H1 (cell line): ENCODE results near the gene LIMK2. TPM values are rescaled to one million over a fixed set of nuclear protein-coding genes. Genes with fewer than 3 reads are reported as not detected.

Experiments
- EP300 ChIP-seq, 2 experiments: IDR thresholded peaks; 1 replicate in 1 of 2; 2 replicates in 1 of 2; pipeline ENCODE4 v1.6.1; 2011 to 2012; ENCODE audit warnings: low read depth in 2 of 2, low read length in 2 of 2, mild to moderate bottlenecking in 2 of 2, borderline replicate concordance in 1 of 2, inconsistent platforms in 1 of 2, moderate library complexity in 1 of 2
- GABPA ChIP-seq: IDR thresholded peaks from 2 replicates; pipeline ENCODE4 v1.6.1; 2011; ENCODE audit warnings: mild to moderate bottlenecking, low read length, moderate library complexity, borderline replicate concordance; ENCODE audit not compliant: insufficient read depth
- GTF2F1 ChIP-seq: IDR thresholded peaks from 2 replicates; pipeline ENCODE4 v1.6.1; 2012; ENCODE audit warnings: low read depth, low read length, improper control_type of control experiment, borderline replicate concordance
- HDAC2 ChIP-seq, 2 experiments: fragments of 300-600 bp in 1 of 2; sonication (generic) in 1 of 2; IDR thresholded peaks; 2 replicates each; pipeline ENCODE4 v1.6.1; 2011 to 2012; ENCODE audit warnings: low read depth in 2 of 2, low read length in 2 of 2, mild to moderate bottlenecking in 2 of 2, moderate library complexity in 2 of 2, borderline replicate concordance in 1 of 2, inconsistent platforms in 1 of 2
- TAF1 ChIP-seq: IDR thresholded peaks from 2 replicates; pipeline ENCODE4 v1.6.1; 2011; ENCODE audit warnings: mild to moderate bottlenecking, low read depth, low read length
- polyA plus RNA-seq, 7 experiments: library from polyadenylated mRNA; depleted of rRNA in 3 of 7; stranded (reverse) in 5 of 7; unstranded in 2 of 7; fragments of >200 nt in 5 of 7; fragments of 200-250 nt in 2 of 7; gene quantifications; 1 replicate in 5 of 7; 2 replicates in 1 of 7; 4 replicates in 1 of 7; pipeline versions ENCODE4 v1.2.1 to v1.2.3, GENCODE V29; 2011 to 2013; ENCODE audit warnings: missing spikeins in 2 of 7, mixed read lengths in 2 of 7
- total RNA-seq: library from RNA; stranded (reverse); fragmentation: NEBNext Ultra II Directional; extraction: Animal tissue kit (Norgen Biotek cat#: 25700); gene quantifications from 2 replicates; pipeline ENCODE4 v1.2.1, GENCODE V29; 2021
- TF ChIP-seq, protein P1 (sequence below): fragments of 300-600 bp; sonication (generic); IDR thresholded peaks from 2 replicates; pipeline ENCODE4 v1.7.1; 2012; ENCODE audit warnings: low read length, moderate library complexity, mild to moderate bottlenecking, inconsistent platforms; ENCODE audit not compliant: insufficient replicate concordance
- TF ChIP-seq, protein P2 (sequence below): IDR thresholded peaks from 2 replicates; pipeline ENCODE4 v1.6.1; 2012; ENCODE audit warnings: inconsistent platforms

Gene LIMK2
- total and polyA plus RNA-seq, 2 of the 8 experiments (the other 6 are each of a cell fraction or from before 2014, with no cell fraction given): 13.2 to 37.6 TPM

DNA sequence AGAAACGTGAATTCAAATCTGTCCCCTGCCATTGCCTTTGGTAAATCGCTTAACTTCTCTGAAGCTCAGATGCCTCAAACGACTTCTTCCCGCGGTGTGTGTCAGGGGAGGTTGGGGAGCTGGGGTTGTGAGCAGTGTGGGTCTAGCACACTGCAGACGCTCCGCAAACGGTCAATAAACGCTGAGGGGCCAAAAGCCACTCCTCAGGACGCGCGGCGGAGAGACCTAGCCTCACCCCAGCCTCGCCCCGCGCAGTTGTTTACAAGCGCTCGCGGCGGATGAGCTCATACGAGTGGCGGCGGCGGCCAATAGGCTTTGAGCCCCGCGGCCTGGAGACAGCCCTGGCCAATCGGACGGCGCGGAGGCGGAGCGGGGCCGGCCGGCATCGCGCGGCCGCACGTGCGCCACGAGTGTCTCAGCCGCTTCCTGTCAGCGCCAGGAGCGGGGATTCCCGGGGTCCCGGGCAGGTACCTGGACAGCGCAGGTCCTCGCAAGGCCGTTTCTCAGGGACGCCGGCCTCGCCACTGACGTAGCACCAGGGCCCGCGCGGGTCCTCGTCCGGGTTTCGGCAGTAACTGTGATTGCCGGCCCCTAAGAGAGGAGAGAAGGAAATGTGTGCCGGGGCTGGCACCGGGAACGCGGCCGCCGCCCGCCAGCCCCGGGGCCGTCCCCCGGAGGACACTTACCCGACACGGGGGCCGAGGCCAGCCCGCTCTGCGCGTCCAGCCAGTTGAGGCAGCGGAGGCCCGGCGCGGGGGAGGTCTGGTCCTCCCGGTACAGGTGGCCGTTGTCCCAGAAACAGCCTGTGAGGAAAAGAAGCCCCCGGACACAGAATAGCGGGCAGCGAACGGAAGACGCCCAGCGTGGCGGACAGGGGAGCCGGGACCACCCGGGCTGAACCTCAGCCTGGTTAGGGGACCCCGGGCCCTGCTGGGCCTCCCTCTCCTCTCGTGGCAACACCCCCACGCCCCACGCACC lies 78.7 kb downstream of the LIMK2 start (continued):
- TF ChIP-seq, protein P1, sequence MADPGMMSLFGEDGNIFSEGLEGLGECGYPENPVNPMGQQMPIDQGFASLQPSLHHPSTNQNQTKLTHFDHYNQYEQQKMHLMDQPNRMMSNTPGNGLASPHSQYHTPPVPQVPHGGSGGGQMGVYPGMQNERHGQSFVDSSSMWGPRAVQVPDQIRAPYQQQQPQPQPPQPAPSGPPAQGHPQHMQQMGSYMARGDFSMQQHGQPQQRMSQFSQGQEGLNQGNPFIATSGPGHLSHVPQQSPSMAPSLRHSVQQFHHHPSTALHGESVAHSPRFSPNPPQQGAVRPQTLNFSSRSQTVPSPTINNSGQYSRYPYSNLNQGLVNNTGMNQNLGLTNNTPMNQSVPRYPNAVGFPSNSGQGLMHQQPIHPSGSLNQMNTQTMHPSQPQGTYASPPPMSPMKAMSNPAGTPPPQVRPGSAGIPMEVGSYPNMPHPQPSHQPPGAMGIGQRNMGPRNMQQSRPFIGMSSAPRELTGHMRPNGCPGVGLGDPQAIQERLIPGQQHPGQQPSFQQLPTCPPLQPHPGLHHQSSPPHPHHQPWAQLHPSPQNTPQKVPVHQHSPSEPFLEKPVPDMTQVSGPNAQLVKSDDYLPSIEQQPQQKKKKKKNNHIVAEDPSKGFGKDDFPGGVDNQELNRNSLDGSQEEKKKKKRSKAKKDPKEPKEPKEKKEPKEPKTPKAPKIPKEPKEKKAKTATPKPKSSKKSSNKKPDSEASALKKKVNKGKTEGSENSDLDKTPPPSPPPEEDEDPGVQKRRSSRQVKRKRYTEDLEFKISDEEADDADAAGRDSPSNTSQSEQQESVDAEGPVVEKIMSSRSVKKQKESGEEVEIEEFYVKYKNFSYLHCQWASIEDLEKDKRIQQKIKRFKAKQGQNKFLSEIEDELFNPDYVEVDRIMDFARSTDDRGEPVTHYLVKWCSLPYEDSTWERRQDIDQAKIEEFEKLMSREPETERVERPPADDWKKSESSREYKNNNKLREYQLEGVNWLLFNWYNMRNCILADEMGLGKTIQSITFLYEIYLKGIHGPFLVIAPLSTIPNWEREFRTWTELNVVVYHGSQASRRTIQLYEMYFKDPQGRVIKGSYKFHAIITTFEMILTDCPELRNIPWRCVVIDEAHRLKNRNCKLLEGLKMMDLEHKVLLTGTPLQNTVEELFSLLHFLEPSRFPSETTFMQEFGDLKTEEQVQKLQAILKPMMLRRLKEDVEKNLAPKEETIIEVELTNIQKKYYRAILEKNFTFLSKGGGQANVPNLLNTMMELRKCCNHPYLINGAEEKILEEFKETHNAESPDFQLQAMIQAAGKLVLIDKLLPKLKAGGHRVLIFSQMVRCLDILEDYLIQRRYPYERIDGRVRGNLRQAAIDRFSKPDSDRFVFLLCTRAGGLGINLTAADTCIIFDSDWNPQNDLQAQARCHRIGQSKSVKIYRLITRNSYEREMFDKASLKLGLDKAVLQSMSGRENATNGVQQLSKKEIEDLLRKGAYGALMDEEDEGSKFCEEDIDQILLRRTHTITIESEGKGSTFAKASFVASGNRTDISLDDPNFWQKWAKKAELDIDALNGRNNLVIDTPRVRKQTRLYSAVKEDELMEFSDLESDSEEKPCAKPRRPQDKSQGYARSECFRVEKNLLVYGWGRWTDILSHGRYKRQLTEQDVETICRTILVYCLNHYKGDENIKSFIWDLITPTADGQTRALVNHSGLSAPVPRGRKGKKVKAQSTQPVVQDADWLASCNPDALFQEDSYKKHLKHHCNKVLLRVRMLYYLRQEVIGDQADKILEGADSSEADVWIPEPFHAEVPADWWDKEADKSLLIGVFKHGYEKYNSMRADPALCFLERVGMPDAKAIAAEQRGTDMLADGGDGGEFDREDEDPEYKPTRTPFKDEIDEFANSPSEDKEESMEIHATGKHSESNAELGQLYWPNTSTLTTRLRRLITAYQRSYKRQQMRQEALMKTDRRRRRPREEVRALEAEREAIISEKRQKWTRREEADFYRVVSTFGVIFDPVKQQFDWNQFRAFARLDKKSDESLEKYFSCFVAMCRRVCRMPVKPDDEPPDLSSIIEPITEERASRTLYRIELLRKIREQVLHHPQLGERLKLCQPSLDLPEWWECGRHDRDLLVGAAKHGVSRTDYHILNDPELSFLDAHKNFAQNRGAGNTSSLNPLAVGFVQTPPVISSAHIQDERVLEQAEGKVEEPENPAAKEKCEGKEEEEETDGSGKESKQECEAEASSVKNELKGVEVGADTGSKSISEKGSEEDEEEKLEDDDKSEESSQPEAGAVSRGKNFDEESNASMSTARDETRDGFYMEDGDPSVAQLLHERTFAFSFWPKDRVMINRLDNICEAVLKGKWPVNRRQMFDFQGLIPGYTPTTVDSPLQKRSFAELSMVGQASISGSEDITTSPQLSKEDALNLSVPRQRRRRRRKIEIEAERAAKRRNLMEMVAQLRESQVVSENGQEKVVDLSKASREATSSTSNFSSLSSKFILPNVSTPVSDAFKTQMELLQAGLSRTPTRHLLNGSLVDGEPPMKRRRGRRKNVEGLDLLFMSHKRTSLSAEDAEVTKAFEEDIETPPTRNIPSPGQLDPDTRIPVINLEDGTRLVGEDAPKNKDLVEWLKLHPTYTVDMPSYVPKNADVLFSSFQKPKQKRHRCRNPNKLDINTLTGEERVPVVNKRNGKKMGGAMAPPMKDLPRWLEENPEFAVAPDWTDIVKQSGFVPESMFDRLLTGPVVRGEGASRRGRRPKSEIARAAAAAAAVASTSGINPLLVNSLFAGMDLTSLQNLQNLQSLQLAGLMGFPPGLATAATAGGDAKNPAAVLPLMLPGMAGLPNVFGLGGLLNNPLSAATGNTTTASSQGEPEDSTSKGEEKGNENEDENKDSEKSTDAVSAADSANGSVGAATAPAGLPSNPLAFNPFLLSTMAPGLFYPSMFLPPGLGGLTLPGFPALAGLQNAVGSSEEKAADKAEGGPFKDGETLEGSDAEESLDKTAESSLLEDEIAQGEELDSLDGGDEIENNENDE: no peak
- TF ChIP-seq, protein P2, sequence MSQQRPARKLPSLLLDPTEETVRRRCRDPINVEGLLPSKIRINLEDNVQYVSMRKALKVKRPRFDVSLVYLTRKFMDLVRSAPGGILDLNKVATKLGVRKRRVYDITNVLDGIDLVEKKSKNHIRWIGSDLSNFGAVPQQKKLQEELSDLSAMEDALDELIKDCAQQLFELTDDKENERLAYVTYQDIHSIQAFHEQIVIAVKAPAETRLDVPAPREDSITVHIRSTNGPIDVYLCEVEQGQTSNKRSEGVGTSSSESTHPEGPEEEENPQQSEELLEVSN: peak; percentile 97
- TF ChIP-seq GTF2F1 (no peak), GABPA (0 out of 2 replicates have a peak, but pooled peaks have one; percentile 43), TAF1 (peak; percentile 65; the same call in 1 of the 2 replicates), HDAC2 (IDR thresholded peaks at IDR 0.05; ENCODE audit: borderline replicate concordance in 1 of 2, low read depth in 2 of 2, low read length in 2 of 2) (peak in 1 of 2 experiments; percentile 87; a peak in 2 of 4 replicates), EP300 (IDR thresholded peaks at IDR 0.05; ENCODE audit: borderline replicate concordance in 1 of 2, low read depth in 2 of 2, low read length in 2 of 2) (no peak)
